GM12865 (cell line): ENCODE measurements around the gene FHIP2A.
A peak's percentile ranks its signal among the peaks of the same experiment; 100 is the strongest.
"Not testable (repeated sequence)": the region's sequence is repeated elsewhere in the genome, so short reads cannot be mapped to it uniquely, and the experiment has no call there.

Experiments
- DNase-seq: peaks from one replicate; pipeline ENCODE4 v3.0.0; 2010; ENCODE audit warnings: low read depth
- H3K4me3 ChIP-seq: 2 replicates; pipeline ENCODE4 v1.5.1; 2011; ENCODE audit warnings: mild to moderate bottlenecking, low read depth, low read length, control low read depth
- CTCF ChIP-seq: IDR thresholded peaks from 2 replicates; pipeline ENCODE4 v1.5.1; 2011; ENCODE audit warnings: low read length, control low read depth, low read depth, inconsistent platforms; ENCODE audit not compliant: insufficient read depth; ENCODE audit errors: missing control alignments

FHIP2A gene

GRCh38 chr10:114829160-114829909, 7.8 kb downstream of the FHIP2A start:
- DNase-seq: no peak
- H3K4me3 ChIP-seq: peak overlapping the region; percentile 28; the same call in 1 of the 2 replicates
- TF ChIP-seq CTCF: no peak

- no peak for TF ChIP-seq CTCF
- H3K4me3 ChIP-seq: no peak overlapping the region
- no peak for DNase-seq
These were observed 9.7 kb downstream of the FHIP2A start for GRCh38 chr10:114831186-114831867.

- DNase-seq: no peak
- TF ChIP-seq CTCF: no peak
- no peak overlapping the region for H3K4me3 ChIP-seq
These were observed 16.1 kb downstream of the FHIP2A start for GRCh38 chr10:114837690-114838089.

GRCh38 chr10:114839901-114840300, 18.3 kb downstream of the FHIP2A start:
- H3K4me3 ChIP-seq: no peak overlapping the region
- no peak for TF ChIP-seq CTCF
- no peak for DNase-seq

GRCh38 chr10:114845978-114846693, 24.6 kb downstream of the FHIP2A start:
- no peak overlapping the region for H3K4me3 ChIP-seq
- DNase-seq: no peak
- TF ChIP-seq CTCF: no peak

GRCh38 chr10:114847517-114847916, 25.9 kb downstream of the FHIP2A start:
- DNase-seq, H3K4me3 ChIP-seq: not testable (repeated sequence)

- no peak overlapping the region for H3K4me3 ChIP-seq
- TF ChIP-seq CTCF: no peak
- no peak for DNase-seq
These were observed 28.1 kb downstream of the FHIP2A start for GRCh38 chr10:114849674-114850073.
